Body of pancreas (tissue), 4 donors: ENCODE measurements around the gene VPS33B.

Experiments
- POLR2A ChIP-seq, 3 donors: fragments of 450-650 bp; IDR thresholded peaks; one replicate each; pipeline ENCODE4 v1.6.1; 2016; ENCODE audit warnings: antibody characterized with exemption in 3 of 3, mild to moderate bottlenecking in 2 of 3
- TF ChIP-seq, protein P1 (sequence below), 7 experiments: fragments of 450-650 bp in 4 of 7; fragments of 200-600 bp in 3 of 7; sonication (generic) in 3 of 7; IDR thresholded peaks; one replicate each; pipeline ENCODE4 v1.5.1; 2016 to 2019; ENCODE audit warnings: antibody characterized with exemption in 7 of 7

GRCh38 chr15:90982135-90982534 lies 40.3 kb downstream of the VPS33B start:
- TF ChIP-seq, protein P1, sequence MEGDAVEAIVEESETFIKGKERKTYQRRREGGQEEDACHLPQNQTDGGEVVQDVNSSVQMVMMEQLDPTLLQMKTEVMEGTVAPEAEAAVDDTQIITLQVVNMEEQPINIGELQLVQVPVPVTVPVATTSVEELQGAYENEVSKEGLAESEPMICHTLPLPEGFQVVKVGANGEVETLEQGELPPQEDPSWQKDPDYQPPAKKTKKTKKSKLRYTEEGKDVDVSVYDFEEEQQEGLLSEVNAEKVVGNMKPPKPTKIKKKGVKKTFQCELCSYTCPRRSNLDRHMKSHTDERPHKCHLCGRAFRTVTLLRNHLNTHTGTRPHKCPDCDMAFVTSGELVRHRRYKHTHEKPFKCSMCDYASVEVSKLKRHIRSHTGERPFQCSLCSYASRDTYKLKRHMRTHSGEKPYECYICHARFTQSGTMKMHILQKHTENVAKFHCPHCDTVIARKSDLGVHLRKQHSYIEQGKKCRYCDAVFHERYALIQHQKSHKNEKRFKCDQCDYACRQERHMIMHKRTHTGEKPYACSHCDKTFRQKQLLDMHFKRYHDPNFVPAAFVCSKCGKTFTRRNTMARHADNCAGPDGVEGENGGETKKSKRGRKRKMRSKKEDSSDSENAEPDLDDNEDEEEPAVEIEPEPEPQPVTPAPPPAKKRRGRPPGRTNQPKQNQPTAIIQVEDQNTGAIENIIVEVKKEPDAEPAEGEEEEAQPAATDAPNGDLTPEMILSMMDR (IDR thresholded peaks at IDR 0.05), result no peak
- no peak for TF ChIP-seq POLR2A (IDR thresholded peaks at IDR 0.05)
